ENCODE results near the gene KPTN. TPM values are rescaled to one million over a fixed set of nuclear protein-coding genes. Genes with fewer than 3 reads are reported as not detected.

The KPTN gene
- total and polyA plus RNA-seq, 2 experiments from 2014 or later, result 10.4 to 20.6 TPM

DNA sequence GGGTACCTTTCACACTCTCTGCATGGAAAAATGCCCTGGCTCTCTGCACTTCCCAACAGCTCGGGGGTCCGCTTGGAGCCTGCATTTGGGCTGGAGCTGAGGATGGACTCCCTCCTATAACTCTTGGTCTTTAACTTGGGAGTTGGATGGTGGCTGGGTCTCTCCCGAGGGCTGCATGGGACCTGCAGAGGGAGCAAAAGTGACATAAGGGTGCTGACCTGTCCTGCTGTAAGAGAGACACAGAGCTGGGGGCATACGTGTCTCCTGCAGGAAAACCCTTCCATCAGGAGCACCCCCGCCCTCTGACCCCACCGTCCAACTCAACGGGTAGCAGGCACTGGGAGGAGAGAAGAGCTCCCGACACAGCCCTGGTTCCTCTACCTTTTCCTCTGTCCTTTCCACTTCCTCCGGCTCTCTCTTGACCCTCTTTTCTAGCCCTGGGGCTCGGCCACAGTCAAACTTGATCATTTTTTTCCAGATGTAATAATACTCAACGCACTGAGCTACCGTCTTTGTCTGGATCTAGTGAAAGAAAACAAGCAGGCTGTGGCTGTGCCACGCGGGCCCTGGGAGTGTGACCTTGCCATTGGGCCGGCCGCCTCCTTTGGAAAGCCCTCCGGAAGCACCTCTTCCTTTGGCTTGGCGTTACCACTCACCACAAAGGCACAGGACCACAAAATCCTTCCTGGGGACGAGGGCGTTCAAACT is 37.6 kb upstream of the KPTN start:
- DNase-seq (ENCODE audit: low read depth in 1 of 2, low spot score in 1 of 2), result no peak
- Histone ChIP-seq H3K4me1 (ENCODE audit: low read depth) (no peaks in the 10 kb centered on the region), H3K4me3 (no peak overlapping the region), H3K27me3 (no peaks in the 10 kb centered on the region), H3K36me3 (no peaks in the 10 kb centered on the region), H3K9me3 (ENCODE audit: low read depth) (no peaks in the 10 kb centered on the region), H3K27ac (no peak overlapping the region)
- TF ChIP-seq, protein P1, sequence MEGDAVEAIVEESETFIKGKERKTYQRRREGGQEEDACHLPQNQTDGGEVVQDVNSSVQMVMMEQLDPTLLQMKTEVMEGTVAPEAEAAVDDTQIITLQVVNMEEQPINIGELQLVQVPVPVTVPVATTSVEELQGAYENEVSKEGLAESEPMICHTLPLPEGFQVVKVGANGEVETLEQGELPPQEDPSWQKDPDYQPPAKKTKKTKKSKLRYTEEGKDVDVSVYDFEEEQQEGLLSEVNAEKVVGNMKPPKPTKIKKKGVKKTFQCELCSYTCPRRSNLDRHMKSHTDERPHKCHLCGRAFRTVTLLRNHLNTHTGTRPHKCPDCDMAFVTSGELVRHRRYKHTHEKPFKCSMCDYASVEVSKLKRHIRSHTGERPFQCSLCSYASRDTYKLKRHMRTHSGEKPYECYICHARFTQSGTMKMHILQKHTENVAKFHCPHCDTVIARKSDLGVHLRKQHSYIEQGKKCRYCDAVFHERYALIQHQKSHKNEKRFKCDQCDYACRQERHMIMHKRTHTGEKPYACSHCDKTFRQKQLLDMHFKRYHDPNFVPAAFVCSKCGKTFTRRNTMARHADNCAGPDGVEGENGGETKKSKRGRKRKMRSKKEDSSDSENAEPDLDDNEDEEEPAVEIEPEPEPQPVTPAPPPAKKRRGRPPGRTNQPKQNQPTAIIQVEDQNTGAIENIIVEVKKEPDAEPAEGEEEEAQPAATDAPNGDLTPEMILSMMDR (IDR thresholded peaks at IDR 0.05; ENCODE audit: low read depth, low read length), result no peak

DNA sequence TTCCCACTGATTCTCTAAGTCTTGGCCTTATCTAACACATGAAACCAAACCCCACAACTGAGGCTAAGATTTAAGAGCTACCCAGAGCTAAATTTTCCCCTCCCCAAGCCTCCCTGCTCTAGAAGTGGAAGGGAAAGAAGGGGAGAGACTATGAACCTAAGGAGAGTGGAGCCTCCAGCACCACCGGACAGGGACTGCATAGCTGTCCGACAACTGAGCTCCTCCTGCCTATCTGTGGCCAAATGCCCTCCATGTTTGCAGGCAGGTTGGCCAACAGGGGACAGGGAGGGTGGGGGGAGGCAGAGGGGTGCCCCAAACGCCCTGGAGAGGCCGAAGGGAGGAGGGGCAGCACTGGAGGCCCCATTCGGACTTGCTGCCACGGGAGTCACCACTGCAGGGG is 36.8 kb upstream of the KPTN start:
- no peak overlapping the region for H3K4me3 ChIP-seq
- TF ChIP-seq, protein P1 (IDR thresholded peaks at IDR 0.05; ENCODE audit: low read depth, low read length), result no peak

DNA sequence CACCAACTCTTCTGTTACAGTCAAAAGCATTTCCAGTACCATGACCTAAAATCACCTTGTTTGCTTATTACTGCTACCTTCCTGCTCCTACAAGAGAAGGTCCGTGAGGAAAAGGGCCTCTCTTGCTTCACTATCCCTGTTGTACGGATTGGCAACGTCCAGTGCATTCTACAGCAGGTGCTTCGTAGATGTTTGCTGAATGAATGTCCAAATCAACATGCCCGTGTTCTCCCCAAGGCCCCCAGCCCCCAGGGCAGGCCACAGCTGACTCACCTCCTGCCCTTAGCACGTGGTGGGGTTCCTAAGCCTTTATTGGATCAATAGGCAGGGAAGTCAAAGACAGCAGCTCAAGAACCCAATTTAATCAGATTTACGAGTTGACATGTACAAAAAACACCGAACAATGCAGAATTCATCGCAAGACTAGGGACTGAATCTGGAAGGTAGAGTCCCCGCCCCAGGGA is 36.4 kb upstream of the KPTN start:
- H3K27me3 ChIP-seq, result no peaks in the 10 kb centered on the region
- H3K9me3 ChIP-seq (ENCODE audit: low read depth), result no peaks in the 10 kb centered on the region
- H3K27ac ChIP-seq, result peak overlapping the region; percentile 30
- H3K36me3 ChIP-seq, result no peaks in the 10 kb centered on the region
- DNase-seq (ENCODE audit: low read depth in 1 of 2, low spot score in 1 of 2), result no peak
- TF ChIP-seq, protein P1 (IDR thresholded peaks at IDR 0.05; ENCODE audit: low read depth, low read length), result no peak
- H3K4me3 ChIP-seq, result no peak overlapping the region
- no peaks in the 10 kb centered on the region for H3K4me1 ChIP-seq (ENCODE audit: low read depth)

More for the DNA sequence above, 36.8 kb upstream of the KPTN start:
- DNase-seq (ENCODE audit: low read depth in 1 of 2, low spot score in 1 of 2), result no peak
- H3K9me3 ChIP-seq (ENCODE audit: low read depth), result no peaks in the 10 kb centered on the region
- H3K4me1 ChIP-seq (ENCODE audit: low read depth), result no peaks in the 10 kb centered on the region
- no peaks in the 10 kb centered on the region for H3K27me3 ChIP-seq
- no peak overlapping the region for H3K27ac ChIP-seq
- H3K36me3 ChIP-seq, result no peaks in the 10 kb centered on the region

DNA sequence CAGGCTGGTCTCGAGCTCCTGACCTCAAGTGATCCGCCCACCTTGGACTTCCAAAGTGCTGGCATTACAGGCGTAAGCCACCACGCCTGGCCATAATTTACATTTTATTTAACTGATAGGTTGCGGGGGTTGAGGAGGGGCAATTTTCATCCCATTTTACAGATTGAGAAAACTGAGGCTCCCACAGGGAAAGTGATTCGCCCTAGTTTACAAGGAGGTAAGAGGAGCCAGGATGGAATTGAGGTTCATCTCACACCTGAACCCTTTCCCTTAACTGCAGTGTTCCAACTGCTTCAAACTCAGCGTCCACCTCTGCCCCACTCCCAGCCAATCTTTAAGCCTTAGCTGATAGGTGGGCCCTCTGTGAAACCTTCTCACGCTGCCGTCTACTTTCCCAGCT is 34.8 kb upstream of the KPTN start:
- no peaks in the 10 kb centered on the region for H3K4me1 ChIP-seq (ENCODE audit: low read depth)
- H3K9me3 ChIP-seq (ENCODE audit: low read depth), result no peaks in the 10 kb centered on the region
- no peak for DNase-seq (ENCODE audit: low read depth in 1 of 2, low spot score in 1 of 2)
- no peaks in the 10 kb centered on the region for H3K27me3 ChIP-seq
- no peak overlapping the region for H3K4me3 ChIP-seq
- H3K36me3 ChIP-seq, result no peaks in the 10 kb centered on the region
- H3K27ac ChIP-seq, result no peak overlapping the region
- TF ChIP-seq, protein P1 (IDR thresholded peaks at IDR 0.05; ENCODE audit: low read depth, low read length), result no peak

DNA sequence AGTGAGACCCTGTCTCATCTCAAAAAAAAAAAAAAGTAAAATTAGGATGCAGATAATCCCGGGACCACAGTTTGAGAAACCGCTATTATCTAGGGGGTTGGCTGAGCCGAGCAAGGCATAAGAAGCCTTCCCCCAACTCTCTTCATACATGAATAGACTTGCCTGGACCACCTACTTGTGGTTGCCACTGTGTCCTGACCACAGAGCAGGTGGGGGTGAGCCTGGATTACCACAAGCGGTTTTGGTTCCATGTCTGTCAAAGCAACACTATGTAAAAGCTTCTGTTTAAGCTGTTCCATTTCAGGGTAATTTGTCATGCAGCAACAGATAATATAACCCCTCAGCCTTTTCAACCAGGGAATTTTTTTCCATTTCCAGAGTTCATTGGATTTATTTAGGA is 34.1 kb upstream of the KPTN start:
- no peak overlapping the region for H3K4me3 ChIP-seq
- no peaks in the 10 kb centered on the region for H3K36me3 ChIP-seq
- no peak overlapping the region for H3K27ac ChIP-seq
- H3K9me3 ChIP-seq (ENCODE audit: low read depth), result no peaks in the 10 kb centered on the region
- H3K27me3 ChIP-seq, result no peaks in the 10 kb centered on the region
- no peaks in the 10 kb centered on the region for H3K4me1 ChIP-seq (ENCODE audit: low read depth)
- DNase-seq (ENCODE audit: low read depth in 1 of 2, low spot score in 1 of 2), result no peak
- TF ChIP-seq, protein P1 (IDR thresholded peaks at IDR 0.05; ENCODE audit: low read depth, low read length), result no peak

All from cardiac muscle cell (in vitro differentiated cells and primary cell).